T-helper 22 cell (primary cell): ENCODE results near the gene PMEPA1.
A peak's percentile ranks its signal among the peaks of the same experiment; 100 is the strongest.

Experiments used
- DNase-seq: peaks from one replicate; pipeline ENCODE4 v3.0.0-alpha.2; 2020; ENCODE audit warnings: low read depth

PMEPA1 gene

GRCh38 chr20:57736738-57737347 is 27.0 kb upstream of the PMEPA1 start:
- no peak for DNase-seq

- DNase-seq, result no peak
Measured at GRCh38 chr20:57735831-57736737, 26.3 kb upstream of the PMEPA1 start.

- DNase-seq, result no peak
Measured at GRCh38 chr20:57734754-57735153, 24.9 kb upstream of the PMEPA1 start.

GRCh38 chr20:57732226-57732625 is 22.4 kb upstream of the PMEPA1 start:
- no peak for DNase-seq

- no peak for DNase-seq
Measured at GRCh38 chr20:57728762-57729161, 18.9 kb upstream of the PMEPA1 start.

GRCh38 chr20:57727863-57728262 is 18.0 kb upstream of the PMEPA1 start:
- DNase-seq, result no peak

GRCh38 chr20:57725636-57726035 is 15.8 kb upstream of the PMEPA1 start:
- DNase-seq, result no peak

- DNase-seq, result no peak
Measured at GRCh38 chr20:57724610-57725405, 15.0 kb upstream of the PMEPA1 start.

GRCh38 chr20:57723816-57724215 is 14.0 kb upstream of the PMEPA1 start:
- no peak for DNase-seq

GRCh38 chr20:57719951-57720350 is 10.1 kb upstream of the PMEPA1 start:
- DNase-seq, result no peak

GRCh38 chr20:57718490-57719009 is 8.7 kb upstream of the PMEPA1 start:
- peak; percentile 83 for DNase-seq

GRCh38 chr20:57717797-57718196 is 8.0 kb upstream of the PMEPA1 start:
- no peak for DNase-seq

- no peak for DNase-seq
Measured at GRCh38 chr20:57716901-57717300, 7.1 kb upstream of the PMEPA1 start.

- no peak for DNase-seq
Measured at GRCh38 chr20:57716202-57716601, 6.4 kb upstream of the PMEPA1 start.

GRCh38 chr20:57715268-57715904 is 5.6 kb upstream of the PMEPA1 start:
- no peak for DNase-seq

GRCh38 chr20:57714409-57715267 is 4.8 kb upstream of the PMEPA1 start:
- no peak for DNase-seq

- no peak for DNase-seq
Measured at GRCh38 chr20:57713951-57714350, 4.1 kb upstream of the PMEPA1 start.

- no peak for DNase-seq
Measured at GRCh38 chr20:57713505-57713903, 3.7 kb upstream of the PMEPA1 start.

GRCh38 chr20:57712851-57713504 is 3.2 kb upstream of the PMEPA1 start:
- DNase-seq, result no peak

- no peak for DNase-seq
Measured at GRCh38 chr20:57712341-57712740, 2.5 kb upstream of the PMEPA1 start.
